ENCODE data around the gene PIGQ.

Gene PIGQ

DNA sequence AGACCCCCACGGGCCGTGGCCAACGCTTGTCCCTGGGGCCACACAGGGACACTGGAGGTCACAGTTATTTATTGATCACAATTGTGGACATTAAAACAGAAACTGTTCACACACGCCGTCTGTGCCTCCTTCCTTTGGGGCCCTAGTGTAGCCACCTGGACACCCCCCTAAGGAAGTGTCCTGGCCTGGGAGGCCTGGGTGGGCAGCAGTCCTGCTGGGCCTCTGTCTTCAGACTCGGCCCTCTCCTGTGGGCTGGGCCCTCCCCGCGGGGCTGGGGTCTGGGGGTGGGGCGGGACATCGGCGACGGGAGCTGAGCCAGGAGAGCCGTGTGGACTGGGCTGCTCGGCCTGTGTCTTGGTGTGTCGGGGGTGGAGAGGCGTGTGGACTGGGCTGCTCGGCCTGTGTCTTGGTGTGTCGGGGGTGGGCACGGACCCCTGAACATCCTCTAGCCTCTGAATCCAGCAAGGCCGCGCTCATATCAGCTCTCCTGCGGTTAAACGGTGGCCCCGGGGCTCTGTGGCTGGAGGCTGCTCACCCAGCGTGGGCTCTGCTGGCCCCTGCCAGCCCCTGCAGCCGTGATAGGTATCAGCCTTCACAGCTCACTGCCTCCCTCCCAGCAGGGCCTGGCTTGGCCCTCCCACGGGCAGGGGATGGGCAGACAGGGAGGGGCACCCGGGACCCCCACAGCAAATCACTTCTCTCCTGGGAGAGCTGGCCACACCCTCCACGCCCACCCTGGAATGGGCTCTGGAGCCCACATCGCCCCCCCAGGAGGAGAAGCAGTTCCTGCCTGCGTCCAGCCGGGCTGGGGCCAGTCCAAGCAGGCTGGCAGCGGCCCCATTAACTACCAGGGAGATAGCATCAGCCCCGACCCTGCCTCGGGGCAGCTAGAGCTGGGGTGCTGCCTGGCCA is 4.1 kb upstream of the PIGQ start:
- H3K27ac ChIP-seq (ENCODE audit: low read depth, low read length), result no peak overlapping the region
- H3K9me3 ChIP-seq (ENCODE audit: insufficient read depth, low read depth, low read length), result no peaks in the 10 kb centered on the region
- H3K9ac ChIP-seq (ENCODE audit: low read depth, low read length), result no peak overlapping the region
- H3K27me3 ChIP-seq (ENCODE audit: insufficient read depth, low read length), result peaks cover 19% of the 10 kb centered on the region
- 63% methylated on average over 35 of the region's 35 CpGs for WGBS
- H3K4me3 ChIP-seq (ENCODE audit: low read length), result no peak overlapping the region
- no peaks in the 10 kb centered on the region for H3K36me3 ChIP-seq (ENCODE audit: insufficient read depth, low read length)
- peaks cover 20% of the 10 kb centered on the region for H3K4me1 ChIP-seq (ENCODE audit: insufficient read depth, low read length)

DNA sequence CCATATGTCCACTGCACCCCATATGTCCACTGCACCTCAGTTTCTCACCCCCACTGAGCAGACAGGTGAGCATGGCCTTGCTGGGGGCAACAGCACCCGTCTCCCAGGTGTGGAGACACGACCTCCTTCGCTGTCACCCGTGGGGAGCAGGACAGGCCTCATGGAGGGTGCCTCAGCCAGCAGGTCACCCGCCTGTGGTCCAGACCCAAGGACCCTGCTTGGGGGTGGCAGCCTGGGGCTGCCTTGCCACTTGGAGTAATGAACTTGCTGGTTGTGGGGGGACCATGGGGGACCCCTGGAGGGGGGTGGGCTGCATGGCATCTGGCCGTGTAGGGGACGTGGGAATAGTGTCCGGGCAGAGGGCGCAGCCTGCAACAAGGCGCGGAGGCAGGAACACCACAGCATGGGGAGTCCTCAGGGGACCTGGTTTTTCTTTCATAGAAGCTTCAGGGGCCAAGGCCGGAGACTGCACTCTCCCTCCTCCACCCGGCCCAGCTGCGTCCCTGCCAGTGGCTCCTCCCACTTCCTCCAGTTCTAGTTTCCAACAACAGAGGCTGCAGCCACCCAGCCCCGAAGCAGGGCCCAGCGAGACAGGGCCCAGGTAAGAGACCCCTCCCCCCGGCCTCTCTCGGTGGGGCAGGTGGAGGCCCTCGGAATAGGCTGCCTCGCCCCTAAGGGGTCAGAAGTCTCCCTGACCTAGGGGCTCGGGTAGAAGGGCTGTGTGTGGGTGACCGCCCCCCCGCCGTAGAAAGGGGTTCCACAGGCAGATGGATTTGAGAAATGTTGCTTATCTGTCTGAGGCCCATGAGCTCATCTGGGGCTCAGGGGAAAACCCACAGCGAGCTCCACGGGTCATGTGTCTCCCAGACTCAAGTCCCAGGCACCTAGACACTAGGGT is 3.0 kb upstream of the PIGQ start, which contains the start of gene NHLRC4:
Gene NHLRC4, plus strand, starts transcription at position 531 of the 898 bp plus-strand sequence. CDS start 1,043 bp downstream, outside the sequence.
- Histone ChIP-seq H3K27ac (ENCODE audit: low read depth, low read length) (0 out of 2 replicates have a peak within 1 kb of the TSS, but pooled peaks have one; percentile 30), H3K36me3 (ENCODE audit: insufficient read depth, low read length) (peaks cover 1% of the 10 kb centered on the region; the same call in 1 of the 2 replicates), H3K27me3 (ENCODE audit: insufficient read depth, low read length) (peaks cover 8% of the 10 kb centered on the region), H3K4me1 (ENCODE audit: insufficient read depth, low read length) (peaks cover 20% of the 10 kb centered on the region), H3K9ac (ENCODE audit: low read depth, low read length) (peak within 1 kb of the TSS; percentile 31; the same call in 1 of the 2 replicates), H3K4me3 (ENCODE audit: low read length) (no peak within 1 kb of the TSS), H3K9me3 (ENCODE audit: insufficient read depth, low read depth, low read length) (no peaks in the 10 kb centered on the region)
- 52% methylated on average over 26 of the region's 26 CpGs for WGBS

DNA sequence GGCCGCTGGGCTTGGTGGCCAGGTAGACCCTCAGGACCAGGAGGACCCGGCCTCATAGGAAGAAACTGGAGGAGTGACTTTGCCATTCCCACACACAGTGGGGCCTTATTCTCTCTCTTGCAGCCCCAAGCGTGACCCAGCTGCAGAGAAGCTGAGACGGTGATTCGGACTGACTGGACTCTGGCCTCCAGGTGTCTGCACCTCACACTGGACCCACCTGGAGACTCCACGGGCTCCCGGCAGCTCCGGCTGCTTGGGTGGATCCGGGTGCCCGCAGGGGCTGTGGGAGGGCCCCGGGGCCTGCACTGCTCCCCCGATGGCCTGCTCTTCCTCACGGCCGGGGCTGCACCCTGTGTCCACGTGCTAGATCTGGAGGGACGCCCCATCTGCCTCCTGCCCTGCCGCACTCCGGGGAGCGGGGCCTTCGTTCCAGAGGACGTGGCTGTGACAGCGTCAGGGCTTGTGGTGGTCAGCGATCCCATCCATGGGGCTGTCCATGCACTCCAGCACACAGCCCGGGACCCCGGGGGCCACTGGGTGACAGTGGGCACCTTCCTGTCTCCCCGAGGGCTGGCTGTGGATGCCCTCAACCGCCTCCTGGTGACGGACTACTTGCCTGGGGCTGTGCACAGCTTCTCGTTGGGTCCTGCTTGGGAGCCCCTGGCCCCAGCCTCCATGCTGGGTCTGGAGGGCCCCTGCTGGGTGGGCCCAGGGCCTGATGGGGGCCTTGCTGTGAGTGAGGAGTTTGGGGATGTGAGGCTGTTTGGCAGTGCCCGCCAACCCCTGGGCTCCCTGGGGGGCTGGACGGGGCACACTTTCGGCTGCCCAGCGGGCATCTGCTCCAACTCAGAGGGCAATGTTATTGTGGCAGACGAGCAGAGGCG is 2.2 kb upstream of the PIGQ start:
- 0 out of 2 replicates have a peak overlapping the region, but pooled peaks have one; percentile 30 for H3K27ac ChIP-seq (ENCODE audit: low read depth, low read length)
- H3K9ac ChIP-seq (ENCODE audit: low read depth, low read length), result peak overlapping the region; percentile 31; the same call in 1 of the 2 replicates
- no peak overlapping the region for H3K4me3 ChIP-seq (ENCODE audit: low read length)
- peaks cover 20% of the 10 kb centered on the region for H3K4me1 ChIP-seq (ENCODE audit: insufficient read depth, low read length)
- H3K9me3 ChIP-seq (ENCODE audit: insufficient read depth, low read depth, low read length), result no peaks in the 10 kb centered on the region
- WGBS, result 95% methylated on average over 35 of the region's 35 CpGs
- H3K27me3 ChIP-seq (ENCODE audit: insufficient read depth, low read length), result no peaks in the 10 kb centered on the region
- H3K36me3 ChIP-seq (ENCODE audit: insufficient read depth, low read length), result peaks cover 5% of the 10 kb centered on the region; the same call in 1 of the 2 replicates

DNA sequence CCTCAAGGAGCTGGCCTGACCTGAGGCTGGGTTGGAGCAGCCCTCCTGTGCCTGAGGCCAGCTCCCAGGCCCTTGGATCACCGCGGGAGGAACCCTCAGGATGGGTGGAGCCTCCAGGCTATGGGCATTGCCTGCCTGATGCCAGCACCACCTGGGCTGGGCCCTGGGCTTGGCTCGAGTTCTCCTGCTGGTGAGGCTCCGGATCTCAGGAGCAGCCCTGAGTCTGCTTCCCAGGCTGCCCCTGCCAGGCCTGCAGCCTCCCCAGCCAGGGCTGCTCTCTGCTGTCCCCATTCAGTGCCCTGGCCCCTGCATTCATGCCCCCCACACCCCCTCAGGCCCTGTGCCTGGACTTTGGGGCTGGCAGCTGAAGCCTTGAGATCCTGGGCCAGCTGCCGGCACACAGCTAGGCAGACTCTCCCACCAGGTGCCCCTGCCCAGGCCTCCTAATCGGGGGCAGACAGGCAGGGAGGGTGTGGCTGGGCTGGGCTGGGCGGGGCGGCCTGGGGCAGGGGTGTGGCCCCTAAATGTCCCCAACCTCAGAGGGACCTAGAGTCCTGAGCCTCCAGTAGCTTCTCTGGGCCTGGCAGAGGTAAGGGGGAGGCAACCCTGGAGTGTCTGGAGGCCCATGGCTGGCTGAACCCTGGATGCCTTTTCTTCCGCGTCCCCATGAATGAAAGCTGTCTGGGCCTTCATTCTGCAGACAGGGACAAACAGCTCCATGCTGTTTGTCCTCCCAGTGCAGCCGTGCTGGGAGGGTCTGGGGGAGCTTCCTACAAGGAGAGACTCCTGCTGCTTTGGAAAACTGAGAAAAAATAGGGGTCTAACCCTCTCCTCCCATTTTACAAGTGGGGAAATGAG is 1.1 kb upstream of the PIGQ start:
- peak overlapping the region; percentile 92 for H3K4me3 ChIP-seq (ENCODE audit: low read length)
- WGBS, result 75% methylated on average over 11 of the region's 11 CpGs
- H3K27me3 ChIP-seq (ENCODE audit: insufficient read depth, low read length), result no peaks in the 10 kb centered on the region
- H3K9ac ChIP-seq (ENCODE audit: low read depth, low read length), result peak overlapping the region; percentile 82; the same call in 1 of the 2 replicates
- peaks cover 20% of the 10 kb centered on the region for H3K4me1 ChIP-seq (ENCODE audit: insufficient read depth, low read length)
- H3K36me3 ChIP-seq (ENCODE audit: insufficient read depth, low read length), result peaks cover 5% of the 10 kb centered on the region; the same call in 1 of the 2 replicates
- no peaks in the 10 kb centered on the region for H3K9me3 ChIP-seq (ENCODE audit: insufficient read depth, low read depth, low read length)
- no peak overlapping the region for H3K27ac ChIP-seq (ENCODE audit: low read depth, low read length)

DNA sequence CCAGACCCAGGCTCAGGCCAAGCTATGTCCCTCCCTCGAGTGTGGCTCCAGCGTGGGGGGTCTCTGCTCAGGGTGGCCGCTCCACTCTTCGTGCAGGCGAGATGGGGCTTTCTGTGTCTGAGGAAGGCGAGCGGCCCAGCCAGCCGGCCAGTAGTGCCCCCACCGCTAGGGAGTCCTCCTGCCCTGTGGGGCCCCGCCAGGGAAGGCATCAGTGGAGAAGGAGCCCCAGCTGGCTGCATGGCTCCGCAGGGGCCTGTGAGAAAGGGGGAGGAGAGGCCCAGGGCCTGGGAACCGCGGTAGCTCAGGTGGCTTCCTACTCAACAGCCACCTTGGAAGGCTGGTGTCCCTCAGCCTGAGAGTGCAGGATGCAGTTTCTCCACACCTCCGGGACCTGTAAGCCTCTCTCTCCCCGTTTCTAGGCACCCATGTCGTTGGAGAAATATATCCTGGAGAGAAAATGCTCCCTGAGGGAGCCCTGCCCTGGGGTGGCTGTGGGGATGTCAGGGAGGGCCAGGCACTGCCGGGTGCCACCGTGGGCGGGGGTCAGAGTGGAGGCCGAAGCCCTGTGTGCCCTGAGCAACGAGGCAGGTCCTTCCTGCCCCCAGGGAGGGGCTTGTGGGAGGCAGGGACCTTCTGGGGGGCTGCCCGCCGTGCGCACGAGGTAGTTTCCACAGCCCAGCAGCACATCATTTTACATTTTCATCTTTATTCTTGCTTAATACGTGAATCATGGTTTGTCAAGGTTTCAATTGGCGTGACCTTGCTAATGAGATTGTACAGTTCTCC is 3.3 kb downstream of the PIGQ start:
- WGBS, result 86% methylated on average over 27 of the region's 27 CpGs
- H3K9me3 ChIP-seq (ENCODE audit: insufficient read depth, low read depth, low read length), result no peaks in the 10 kb centered on the region
- no peaks in the 10 kb centered on the region for H3K27me3 ChIP-seq (ENCODE audit: insufficient read depth, low read length)
- H3K4me1 ChIP-seq (ENCODE audit: insufficient read depth, low read length), result peaks cover 6% of the 10 kb centered on the region; the same call in 1 of the 2 replicates
- H3K9ac ChIP-seq (ENCODE audit: low read depth, low read length), result no peak overlapping the region
- H3K27ac ChIP-seq (ENCODE audit: low read depth, low read length), result no peak overlapping the region
- peaks cover 23% of the 10 kb centered on the region for H3K36me3 ChIP-seq (ENCODE audit: insufficient read depth, low read length)
- H3K4me3 ChIP-seq (ENCODE audit: low read length), result no peak overlapping the region

DNA sequence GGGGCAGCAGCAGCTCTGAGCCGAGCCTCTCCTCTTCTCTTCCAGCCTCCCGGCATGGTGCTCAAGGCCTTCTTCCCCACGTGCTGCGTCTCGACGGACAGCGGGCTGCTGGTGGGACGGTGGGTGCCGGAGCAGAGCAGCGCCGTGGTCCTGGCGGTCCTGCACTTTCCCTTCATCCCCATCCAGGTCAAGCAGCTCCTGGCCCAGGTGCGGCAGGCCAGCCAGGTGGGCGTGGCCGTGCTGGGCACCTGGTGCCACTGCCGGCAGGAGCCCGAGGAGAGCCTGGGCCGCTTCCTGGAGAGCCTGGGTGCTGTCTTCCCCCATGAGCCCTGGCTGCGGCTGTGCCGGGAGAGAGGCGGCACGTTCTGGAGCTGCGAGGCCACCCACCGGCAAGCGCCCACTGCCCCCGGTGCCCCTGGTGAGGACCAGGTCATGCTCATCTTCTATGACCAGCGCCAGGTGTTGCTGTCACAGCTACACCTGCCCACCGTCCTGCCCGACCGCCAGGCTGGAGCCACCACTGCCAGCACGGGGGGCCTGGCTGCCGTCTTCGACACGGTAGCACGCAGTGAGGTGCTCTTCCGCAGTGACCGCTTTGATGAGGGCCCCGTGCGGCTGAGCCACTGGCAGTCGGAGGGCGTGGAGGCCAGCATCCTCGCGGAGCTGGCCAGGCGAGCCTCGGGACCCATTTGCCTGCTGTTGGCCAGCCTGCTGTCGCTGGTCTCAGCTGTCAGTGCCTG is 4.4 kb downstream of the PIGQ start:
- H3K9ac ChIP-seq (ENCODE audit: low read depth, low read length), result no peak overlapping the region
- peaks cover 23% of the 10 kb centered on the region for H3K36me3 ChIP-seq (ENCODE audit: insufficient read depth, low read length)
- 0 out of 2 replicates have a peak, but pooled peaks cover 2% of the 10 kb centered on the region for H3K4me1 ChIP-seq (ENCODE audit: insufficient read depth, low read length)
- H3K27ac ChIP-seq (ENCODE audit: low read depth, low read length), result no peak overlapping the region
- whole genome bisulfite sequencing, result 96% methylated on average over 46 of the region's 46 CpGs
- no peaks in the 10 kb centered on the region for H3K27me3 ChIP-seq (ENCODE audit: insufficient read depth, low read length)
- no peak overlapping the region for H3K4me3 ChIP-seq (ENCODE audit: low read length)
- no peaks in the 10 kb centered on the region for H3K9me3 ChIP-seq (ENCODE audit: insufficient read depth, low read depth, low read length)

DNA sequence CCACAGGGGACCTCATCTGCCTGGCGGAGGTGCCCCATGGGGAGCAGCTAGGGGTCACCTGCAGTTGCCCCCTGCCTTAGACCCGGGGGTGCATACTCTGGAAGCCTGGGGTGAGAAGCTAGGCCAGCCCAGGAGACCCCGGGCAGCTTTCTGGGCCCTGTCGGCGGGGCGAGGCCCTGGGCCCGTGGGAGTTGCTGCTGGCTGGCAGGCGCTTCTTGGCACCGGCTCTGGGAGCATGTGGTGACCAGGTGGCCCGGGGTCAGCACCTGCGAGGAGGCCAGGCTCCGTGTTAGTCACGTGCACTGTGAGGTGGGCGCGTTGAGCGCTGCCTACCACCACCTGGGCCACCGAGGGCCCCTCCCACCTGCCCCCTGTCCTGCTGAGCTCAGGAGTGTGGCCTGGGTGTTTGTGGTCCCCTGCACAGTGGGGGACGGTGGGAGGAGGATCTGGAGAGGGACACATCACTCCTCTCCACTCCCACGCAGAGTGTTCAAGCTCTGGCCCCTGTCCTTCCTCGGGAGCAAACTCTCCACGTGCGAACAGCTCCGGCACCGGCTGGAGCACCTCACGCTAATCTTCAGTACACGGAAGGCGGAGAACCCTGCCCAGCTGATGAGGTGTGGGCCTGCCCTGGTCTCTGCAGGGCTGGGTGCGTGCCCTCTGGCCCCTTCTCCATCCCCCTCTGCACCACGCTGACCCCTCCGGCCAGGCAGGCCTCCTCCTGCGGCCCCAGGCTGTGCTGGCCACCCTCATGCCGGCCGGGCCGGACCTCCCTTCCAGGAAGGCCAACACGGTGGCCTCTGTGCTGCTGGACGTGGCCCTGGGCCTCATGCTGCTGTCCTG is 5.8 kb downstream of the PIGQ start:
- Histone ChIP-seq H3K27me3 (ENCODE audit: insufficient read depth, low read length) (no peaks in the 10 kb centered on the region), H3K36me3 (ENCODE audit: insufficient read depth, low read length) (peaks cover 23% of the 10 kb centered on the region), H3K4me3 (ENCODE audit: low read length) (no peak overlapping the region), H3K4me1 (ENCODE audit: insufficient read depth, low read length) (no peaks in the 10 kb centered on the region), H3K9ac (ENCODE audit: low read depth, low read length) (no peak overlapping the region), H3K27ac (ENCODE audit: low read depth, low read length) (no peak overlapping the region), H3K9me3 (ENCODE audit: insufficient read depth, low read depth, low read length) (no peaks in the 10 kb centered on the region)
- WGBS, result 93% methylated on average over 36 of the region's 36 CpGs

DNA sequence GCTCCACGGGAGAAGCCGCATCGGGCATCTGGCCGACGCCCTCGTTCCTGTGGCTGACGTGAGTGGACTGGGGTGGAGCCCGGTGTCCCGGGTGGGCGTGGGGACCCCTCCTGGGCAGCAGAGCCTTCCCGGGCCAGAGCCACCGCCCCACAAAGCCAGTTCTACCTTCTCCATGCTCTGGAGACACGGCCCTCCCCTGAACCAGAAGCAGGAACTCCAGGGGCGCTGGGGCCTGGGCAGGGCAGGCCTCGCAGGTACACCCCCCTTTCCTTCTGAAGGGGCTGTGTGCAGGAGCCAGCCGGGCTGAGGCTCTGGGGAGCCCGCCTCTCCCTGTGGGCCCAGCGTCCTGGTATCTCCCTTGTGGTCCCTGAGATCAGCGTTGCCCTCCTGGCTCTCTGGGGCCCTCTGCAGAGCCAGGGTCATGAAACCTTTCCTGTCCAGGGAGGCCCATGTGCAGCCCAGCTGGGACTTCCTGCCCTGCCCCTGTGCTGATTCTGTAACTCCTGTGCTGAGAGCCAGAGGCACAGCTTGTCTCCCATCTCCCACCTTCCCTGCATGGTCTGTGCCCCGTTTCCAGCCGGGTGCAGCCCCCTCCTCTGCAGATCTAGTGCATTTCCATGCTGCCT is 6.5 kb downstream of the PIGQ start:
- no peaks in the 10 kb centered on the region for H3K27me3 ChIP-seq (ENCODE audit: insufficient read depth, low read length)
- peaks cover 23% of the 10 kb centered on the region for H3K36me3 ChIP-seq (ENCODE audit: insufficient read depth, low read length)
- H3K4me3 ChIP-seq (ENCODE audit: low read length), result no peak overlapping the region
- no peaks in the 10 kb centered on the region for H3K4me1 ChIP-seq (ENCODE audit: insufficient read depth, low read length)
- no peak overlapping the region for H3K9ac ChIP-seq (ENCODE audit: low read depth, low read length)
- no peaks in the 10 kb centered on the region for H3K9me3 ChIP-seq (ENCODE audit: insufficient read depth, low read depth, low read length)
- WGBS, result 93% methylated on average over 21 of the region's 21 CpGs
- no peak overlapping the region for H3K27ac ChIP-seq (ENCODE audit: low read depth, low read length)

Measured in HUES64 (cell line).